Activated naive CD8-positive, alpha-beta T cell treated with anti-CD3 and anti-CD28 coated beads for 36 hours (primary cell): ENCODE results near the gene POLG2. TPM values are rescaled to one million over a fixed set of nuclear protein-coding genes. Genes with fewer than 3 reads are reported as not detected.

Source experiments
- DNase-seq: peaks from one replicate; pipeline ENCODE4 v3.0.0; 2021
- H3K27ac Mint-ChIP-seq: one replicate; pipeline ENCODE4 v1.8.0; 2022; ENCODE audit warnings: mild to moderate bottlenecking, moderate library complexity, mixed read lengths
- H3K27me3 Mint-ChIP-seq: one replicate; pipeline ENCODE4 v1.8.0; 2022; ENCODE audit warnings: mild to moderate bottlenecking, mixed read lengths
- H3K36me3 Mint-ChIP-seq: one replicate; pipeline ENCODE4 v1.8.0; 2021; ENCODE audit warnings: mild to moderate bottlenecking, mixed read lengths
- H3K4me1 Mint-ChIP-seq: one replicate; pipeline ENCODE4 v1.8.0; 2021; ENCODE audit warnings: mixed read lengths
- H3K4me3 Mint-ChIP-seq: one replicate; pipeline ENCODE4 v1.8.0; 2022; ENCODE audit warnings: mild to moderate bottlenecking, moderate library complexity, mixed read lengths
- H3K9me3 Mint-ChIP-seq: one replicate; pipeline ENCODE4 v1.8.0; 2022; ENCODE audit warnings: mixed read lengths
- total RNA-seq, 2 experiments: library from RNA; stranded (reverse); gene quantifications; one replicate each; pipeline ENCODE4 v1.2.3, GENCODE V29; 2021

POLG2 gene
- 10 to 100 TPM; 28.6 to 32.8 TPM for total RNA-seq

GRCh38 chr17:64496786-64497564 lies at the start of gene POLG2:
Gene POLG2 (minus strand): TSS chr17:64497054. CDS start chr17:64496968, 86 bp downstream.
- Mint-ChIP-seq H3K4me3 (peak within 1 kb of the TSS; percentile 98), H3K9me3 (no peaks in the 10 kb centered on the region), H3K4me1 (peaks cover 66% of the 10 kb centered on the region), H3K27ac (peak within 1 kb of the TSS; percentile 98), H3K27me3 (no peaks in the 10 kb centered on the region), H3K36me3 (peaks cover 63% of the 10 kb centered on the region)
- peak; percentile 97 for DNase-seq

DNA sequence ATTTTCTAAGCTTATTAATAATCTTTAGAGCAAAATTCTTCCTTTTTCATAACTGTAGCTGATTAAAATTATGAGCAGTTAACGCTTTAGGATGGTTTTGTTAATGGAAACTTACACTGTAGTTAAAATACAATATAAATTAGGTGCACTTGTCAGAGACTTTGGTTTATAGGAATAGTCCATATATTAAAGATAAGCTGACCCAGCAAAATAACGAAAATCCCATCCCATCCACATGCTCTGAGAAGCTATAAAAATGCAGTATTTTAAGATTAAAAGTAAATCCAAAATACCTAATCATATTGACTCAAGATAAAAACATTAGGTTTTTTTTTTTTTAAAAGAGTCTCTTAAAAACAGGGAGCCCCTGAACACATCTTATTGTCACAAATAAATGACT lies 47.9 kb upstream of the POLG2 start:
- H3K4me3 Mint-ChIP-seq = no peak overlapping the region
- no peak for DNase-seq
- no peaks in the 10 kb centered on the region for H3K4me1 Mint-ChIP-seq
- H3K27me3 Mint-ChIP-seq = no peaks in the 10 kb centered on the region
- H3K27ac Mint-ChIP-seq = no peak overlapping the region
- no peaks in the 10 kb centered on the region for H3K9me3 Mint-ChIP-seq
- peaks cover 3% of the 10 kb centered on the region for H3K36me3 Mint-ChIP-seq

DNA sequence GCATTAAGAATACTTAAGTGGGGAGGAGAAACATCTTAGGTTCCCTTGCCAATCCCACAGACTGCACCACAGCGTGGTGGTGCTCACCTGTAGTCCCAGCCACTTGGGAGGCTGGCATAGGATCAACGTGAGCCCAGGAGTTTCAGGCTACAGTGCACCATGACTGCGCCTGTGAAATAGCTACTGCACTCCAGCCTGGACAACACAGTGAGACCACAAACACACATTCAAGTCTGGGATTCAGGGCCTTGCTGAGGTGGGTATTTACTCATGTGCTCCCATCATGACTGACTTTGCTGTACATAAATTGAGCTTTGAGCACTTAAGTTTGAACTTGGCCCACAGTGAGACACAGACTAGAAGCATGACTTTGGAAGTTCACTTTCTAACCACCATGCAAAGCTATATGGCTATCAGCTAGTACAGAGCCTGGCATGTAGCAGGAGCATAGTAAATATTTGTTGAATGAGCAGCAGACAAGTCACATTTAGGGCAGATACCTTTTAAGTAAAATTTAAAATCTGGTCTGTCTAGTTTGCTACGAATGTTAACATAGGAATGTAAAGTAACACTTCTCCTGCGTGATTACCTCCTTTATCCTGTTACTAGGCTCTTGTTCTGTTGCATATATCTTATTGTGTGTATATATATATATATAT lies 43.4 kb upstream of the POLG2 start:
- Mint-ChIP-seq H3K4me1 (no peaks in the 10 kb centered on the region), H3K4me3 (no peak overlapping the region), H3K27me3 (no peaks in the 10 kb centered on the region), H3K36me3 (peaks cover 8% of the 10 kb centered on the region), H3K9me3 (no peaks in the 10 kb centered on the region), H3K27ac (no peak overlapping the region)
- no peak for DNase-seq

- Mint-ChIP-seq H3K27ac (peak overlapping the region; percentile 32), H3K9me3 (no peaks in the 10 kb centered on the region), H3K36me3 (peaks cover 11% of the 10 kb centered on the region), H3K4me3 (no peak overlapping the region), H3K4me1 (no peaks in the 10 kb centered on the region), H3K27me3 (no peaks in the 10 kb centered on the region)
- DNase-seq = no peak
These were observed 41.8 kb upstream of the POLG2 start for GRCh38 chr17:64538508-64539130.

DNA sequence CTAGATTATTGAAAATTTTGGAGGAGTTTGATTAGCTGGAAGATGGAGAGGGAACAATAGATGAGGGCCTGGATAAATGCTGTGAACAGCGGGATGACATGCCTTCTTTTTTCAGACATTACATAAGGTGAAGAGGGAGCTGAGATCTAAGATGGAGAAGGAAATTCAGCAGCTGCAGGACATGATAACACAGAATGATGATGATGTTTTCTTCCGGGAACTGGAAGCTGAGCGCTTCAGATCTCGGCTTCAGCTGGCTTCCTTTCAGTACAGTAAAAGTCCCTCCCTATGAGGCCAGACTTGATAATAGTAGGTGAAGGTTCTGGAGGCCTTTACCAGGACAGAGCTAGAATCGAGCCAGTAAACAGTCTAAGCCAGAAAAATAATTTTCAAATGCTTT lies 40.6 kb upstream of the POLG2 start:
- no peak for DNase-seq
- Mint-ChIP-seq H3K4me1 (peaks cover 5% of the 10 kb centered on the region), H3K4me3 (no peak overlapping the region), H3K36me3 (peaks cover 12% of the 10 kb centered on the region), H3K27ac (no peak overlapping the region), H3K9me3 (no peaks in the 10 kb centered on the region), H3K27me3 (no peaks in the 10 kb centered on the region)

- Mint-ChIP-seq H3K27ac (no peak overlapping the region), H3K36me3 (peaks cover 12% of the 10 kb centered on the region), H3K4me1 (peaks cover 5% of the 10 kb centered on the region), H3K27me3 (no peaks in the 10 kb centered on the region), H3K4me3 (no peak overlapping the region), H3K9me3 (no peaks in the 10 kb centered on the region)
- DNase-seq = no peak
These were observed 40.1 kb upstream of the POLG2 start for GRCh38 chr17:64536913-64537312.

DNA sequence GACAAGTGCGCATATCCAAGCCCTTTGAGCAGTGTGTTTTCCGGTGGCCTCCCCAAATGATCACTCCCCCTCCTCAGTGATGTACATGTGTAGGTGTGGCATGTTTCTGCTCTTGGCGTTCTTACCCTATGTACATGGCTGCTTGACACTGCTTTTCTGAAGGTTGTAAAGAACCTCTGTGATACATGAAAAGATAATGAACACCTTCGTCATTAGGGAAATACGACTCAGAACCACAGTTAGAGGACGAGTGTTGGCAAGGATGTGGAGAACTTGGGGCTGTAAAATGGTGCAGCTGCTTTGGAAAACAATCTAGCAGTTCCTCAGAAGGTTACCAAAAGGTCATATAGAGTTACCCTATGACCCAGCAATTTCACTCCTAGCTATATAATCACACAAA lies 38.5 kb upstream of the POLG2 start:
- no peaks in the 10 kb centered on the region for H3K9me3 Mint-ChIP-seq
- H3K4me3 Mint-ChIP-seq = no peak overlapping the region
- no peak for DNase-seq
- no peak overlapping the region for H3K27ac Mint-ChIP-seq
- peaks cover 18% of the 10 kb centered on the region for H3K36me3 Mint-ChIP-seq
- no peaks in the 10 kb centered on the region for H3K27me3 Mint-ChIP-seq
- H3K4me1 Mint-ChIP-seq = peaks cover 5% of the 10 kb centered on the region

- Mint-ChIP-seq H3K36me3 (peaks cover 15% of the 10 kb centered on the region), H3K27ac (peak overlapping the region; percentile 69)
- no peak for DNase-seq
These were observed 37.3 kb upstream of the POLG2 start for GRCh38 chr17:64534187-64534586.

DNA sequence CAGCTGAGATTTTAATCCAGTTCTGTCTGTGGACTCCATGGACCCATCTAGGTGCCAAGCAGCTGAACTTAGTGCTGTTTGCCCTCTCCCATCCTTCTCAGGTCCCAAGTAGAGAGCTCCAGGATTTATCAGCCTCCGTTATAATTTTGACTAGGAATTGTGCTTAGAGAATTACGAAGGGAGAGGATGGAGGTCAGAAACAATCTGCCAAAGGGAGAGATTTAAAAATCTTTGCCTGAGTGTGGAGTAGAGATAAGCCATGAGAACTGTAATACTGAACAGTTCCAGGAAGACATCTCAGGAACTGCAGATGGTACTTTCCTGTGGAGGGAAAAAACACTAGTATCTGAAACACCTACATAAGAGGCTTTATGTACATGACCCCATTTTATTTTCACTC lies 36.9 kb upstream of the POLG2 start:
- H3K36me3 Mint-ChIP-seq = peaks cover 18% of the 10 kb centered on the region
- no peaks in the 10 kb centered on the region for H3K27me3 Mint-ChIP-seq
- peak overlapping the region; percentile 69 for H3K27ac Mint-ChIP-seq
- H3K9me3 Mint-ChIP-seq = no peaks in the 10 kb centered on the region
- no peak overlapping the region for H3K4me3 Mint-ChIP-seq
- DNase-seq = no peak
- peaks cover 5% of the 10 kb centered on the region for H3K4me1 Mint-ChIP-seq

More at GRCh38 chr17:64534187-64534586, 37.3 kb upstream of the POLG2 start:
- peaks cover 5% of the 10 kb centered on the region for H3K4me1 Mint-ChIP-seq
- H3K4me3 Mint-ChIP-seq = no peak overlapping the region
- H3K9me3 Mint-ChIP-seq = no peaks in the 10 kb centered on the region
- H3K27me3 Mint-ChIP-seq = no peaks in the 10 kb centered on the region

DNA sequence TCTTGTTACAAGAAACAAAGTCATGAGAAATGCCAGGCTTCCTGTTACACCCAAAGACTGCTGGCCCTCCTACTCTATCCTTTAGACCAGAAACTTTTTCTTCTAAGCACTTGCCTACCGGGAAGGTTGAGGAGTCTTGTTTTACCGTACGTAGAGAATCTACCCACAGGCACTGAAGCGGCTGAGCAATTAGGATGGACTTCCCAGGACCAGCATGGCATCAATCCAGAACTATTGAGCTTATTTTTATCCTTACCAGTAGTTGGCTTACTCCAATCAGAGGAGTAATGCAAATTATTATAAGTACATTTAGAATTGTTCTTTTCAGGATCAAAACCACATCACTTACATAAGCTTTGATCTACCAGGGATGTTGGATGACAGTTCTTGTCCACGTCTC lies 35.6 kb upstream of the POLG2 start:
- no peaks in the 10 kb centered on the region for H3K9me3 Mint-ChIP-seq
- H3K27ac Mint-ChIP-seq = no peak overlapping the region
- no peak overlapping the region for H3K4me3 Mint-ChIP-seq
- H3K27me3 Mint-ChIP-seq = no peaks in the 10 kb centered on the region
- H3K4me1 Mint-ChIP-seq = peaks cover 5% of the 10 kb centered on the region
- peaks cover 13% of the 10 kb centered on the region for H3K36me3 Mint-ChIP-seq
- no peak for DNase-seq

DNA sequence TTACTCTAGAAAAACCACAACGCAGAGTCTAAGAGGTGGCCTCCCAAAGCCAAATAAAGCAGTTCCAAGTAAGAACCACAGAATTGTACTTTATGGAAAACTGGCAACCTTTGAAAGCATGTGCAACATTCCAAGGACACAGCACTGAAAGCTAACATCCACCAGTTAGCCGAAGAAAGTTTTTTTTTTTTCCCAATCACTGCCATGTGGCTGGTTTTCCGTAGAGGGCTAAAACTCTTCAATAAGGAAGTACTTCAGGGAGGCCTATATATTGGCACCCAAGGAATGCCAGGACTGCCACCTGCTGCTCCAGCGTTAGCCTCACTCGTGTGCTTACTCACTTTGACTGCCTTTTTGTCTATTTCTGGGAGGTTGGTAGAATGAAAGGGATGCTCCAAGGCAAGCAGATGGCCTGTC lies 35.1 kb upstream of the POLG2 start:
- DNase-seq = no peak
- H3K27me3 Mint-ChIP-seq = no peaks in the 10 kb centered on the region
- H3K36me3 Mint-ChIP-seq = peaks cover 14% of the 10 kb centered on the region
- peaks cover 5% of the 10 kb centered on the region for H3K4me1 Mint-ChIP-seq
- no peaks in the 10 kb centered on the region for H3K9me3 Mint-ChIP-seq
- no peak overlapping the region for H3K4me3 Mint-ChIP-seq
- H3K27ac Mint-ChIP-seq = no peak overlapping the region

DNA sequence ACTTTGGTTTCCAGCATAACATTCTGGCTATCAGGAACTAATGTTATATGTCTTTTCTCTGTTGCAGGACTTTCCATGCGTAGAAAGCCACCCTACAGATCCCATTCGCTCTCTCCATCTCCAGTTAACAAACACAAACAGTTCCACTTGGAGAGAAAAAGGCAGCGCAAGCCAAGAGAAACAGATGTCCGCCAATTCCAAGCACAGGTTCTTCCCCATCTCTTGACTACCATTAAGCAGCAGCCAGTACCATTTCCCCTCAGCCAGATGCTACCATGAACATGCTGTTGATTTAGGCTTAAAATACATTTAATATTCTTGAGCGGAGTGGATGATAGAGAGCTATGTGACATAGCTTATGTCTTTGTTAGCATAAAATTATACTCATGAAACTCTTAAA lies 32.4 kb upstream of the POLG2 start:
- Mint-ChIP-seq H3K36me3 (peaks cover 15% of the 10 kb centered on the region), H3K9me3 (no peaks in the 10 kb centered on the region), H3K27me3 (no peaks in the 10 kb centered on the region), H3K4me3 (no peak overlapping the region), H3K4me1 (peaks cover 5% of the 10 kb centered on the region), H3K27ac (no peak overlapping the region)
- no peak for DNase-seq

- no peak for DNase-seq
- Mint-ChIP-seq H3K27me3 (no peaks in the 10 kb centered on the region), H3K27ac (no peak overlapping the region)
These were observed 31.1 kb upstream of the POLG2 start for GRCh38 chr17:64527914-64528313.

DNA sequence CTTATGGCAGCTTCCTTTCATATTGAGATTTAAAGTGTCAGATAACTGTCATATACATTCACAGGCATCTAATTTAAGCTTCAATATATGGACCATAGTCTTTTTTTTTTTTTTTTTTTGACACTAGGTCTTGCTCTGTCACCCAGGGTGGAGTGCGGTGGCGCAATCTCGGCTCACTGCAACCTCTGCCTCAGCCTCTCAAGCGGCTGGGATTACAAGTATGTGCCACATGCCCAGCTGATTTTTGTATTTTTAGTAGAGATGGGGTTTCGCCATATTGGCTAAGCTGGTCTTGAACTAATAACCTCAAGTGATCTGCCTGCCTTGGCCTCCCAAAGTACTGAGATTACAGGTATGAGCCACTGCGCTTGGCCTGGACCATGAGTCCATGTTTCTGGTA lies 23.5 kb upstream of the POLG2 start:
- DNase-seq = no peak
- H3K27me3 Mint-ChIP-seq = no peaks in the 10 kb centered on the region
- no peaks in the 10 kb centered on the region for H3K9me3 Mint-ChIP-seq
- H3K4me3 Mint-ChIP-seq = no peak overlapping the region
- H3K4me1 Mint-ChIP-seq = peaks cover 6% of the 10 kb centered on the region
- H3K36me3 Mint-ChIP-seq = peaks cover 15% of the 10 kb centered on the region
- no peak overlapping the region for H3K27ac Mint-ChIP-seq

More at GRCh38 chr17:64527914-64528313, 31.1 kb upstream of the POLG2 start:
- Mint-ChIP-seq H3K4me3 (no peak overlapping the region), H3K4me1 (peaks cover 4% of the 10 kb centered on the region), H3K9me3 (no peaks in the 10 kb centered on the region), H3K36me3 (peaks cover 17% of the 10 kb centered on the region)

DNA sequence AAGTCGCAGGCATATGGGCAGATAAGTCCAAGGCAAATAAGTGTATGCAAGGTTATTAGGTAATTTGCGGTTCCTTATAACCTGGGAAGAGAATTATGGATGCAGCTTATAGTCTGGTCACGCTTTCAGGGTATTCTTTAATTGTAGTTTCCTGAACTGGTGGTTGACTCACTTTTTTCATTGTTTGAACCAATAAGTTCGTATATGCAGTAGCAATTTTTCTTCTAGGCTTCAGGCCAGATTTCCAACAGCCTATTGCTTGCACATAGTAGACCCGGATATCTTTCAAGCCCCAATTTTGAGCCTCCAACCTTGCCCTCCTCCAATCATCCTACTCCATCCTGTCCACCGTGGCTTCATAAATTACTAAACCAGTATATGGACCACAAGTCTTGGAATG lies 22.7 kb upstream of the POLG2 start:
- Mint-ChIP-seq H3K4me1 (peaks cover 8% of the 10 kb centered on the region), H3K27ac (no peak overlapping the region), H3K27me3 (no peaks in the 10 kb centered on the region), H3K36me3 (peaks cover 18% of the 10 kb centered on the region), H3K9me3 (no peaks in the 10 kb centered on the region), H3K4me3 (no peak overlapping the region)
- no peak for DNase-seq
